Dermis microvascular lymphatic vessel endothelial cell (primary cell): ENCODE data around the gene FRY. TPM values are rescaled to one million over a fixed set of nuclear protein-coding genes. Genes with fewer than 3 reads are reported as not detected.

Experiments used
- DNase-seq, 2 donors: peaks; one replicate each; pipeline versions ENCODE4 v3.0.0 to v3.0.0-alpha.2; 2010; ENCODE audit warnings: low read depth in 2 of 2
- total RNA-seq: library from RNA; depleted of rRNA; stranded (reverse); fragments of >200 nt; gene quantifications from 2 replicates; pipeline ENCODE4 v1.2.1, GENCODE V29; 2014

The FRY gene
- total RNA-seq, 1 donor from 2014 or later: 107 TPM

DNA sequence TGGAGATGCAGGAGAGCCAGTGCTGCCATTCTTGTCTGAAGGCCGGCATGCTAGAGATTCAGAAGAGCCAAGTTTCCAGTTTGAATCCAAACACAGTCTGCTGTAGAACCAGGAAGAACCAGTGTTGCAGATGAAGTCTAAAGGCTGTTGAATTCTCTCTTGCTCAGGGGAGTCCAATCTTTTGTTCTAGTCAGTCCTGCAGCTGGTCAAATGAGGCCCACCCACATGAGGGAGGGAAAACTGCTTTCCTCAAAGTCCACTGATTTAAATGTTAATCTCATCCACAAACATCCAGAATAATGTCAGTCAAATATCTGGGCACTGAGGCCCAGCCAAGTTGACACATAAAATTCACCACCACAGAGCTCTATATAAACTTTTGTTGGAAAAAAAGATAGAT is 136.6 kb downstream of the FRY start:
- no peak for DNase-seq

DNA sequence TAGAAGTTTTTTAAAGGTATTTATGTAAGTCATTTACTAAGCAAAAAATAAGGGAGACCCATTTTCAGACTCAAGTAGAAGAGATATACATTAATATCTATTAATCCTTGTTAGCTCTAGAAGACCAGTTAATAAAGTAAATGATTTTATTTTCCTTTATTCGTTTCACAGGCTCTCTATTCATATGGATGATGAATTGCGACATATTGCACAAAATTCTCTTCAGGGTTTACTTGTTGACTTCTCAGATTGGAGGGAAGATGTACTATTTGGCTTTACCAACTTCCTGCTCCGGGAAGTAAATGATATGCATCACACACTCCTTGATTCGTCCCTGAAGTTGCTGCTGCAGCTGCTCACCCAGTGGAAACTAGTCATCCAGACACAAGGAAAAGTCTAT is 139.3 kb downstream of the FRY start:
- no peak for DNase-seq

DNA sequence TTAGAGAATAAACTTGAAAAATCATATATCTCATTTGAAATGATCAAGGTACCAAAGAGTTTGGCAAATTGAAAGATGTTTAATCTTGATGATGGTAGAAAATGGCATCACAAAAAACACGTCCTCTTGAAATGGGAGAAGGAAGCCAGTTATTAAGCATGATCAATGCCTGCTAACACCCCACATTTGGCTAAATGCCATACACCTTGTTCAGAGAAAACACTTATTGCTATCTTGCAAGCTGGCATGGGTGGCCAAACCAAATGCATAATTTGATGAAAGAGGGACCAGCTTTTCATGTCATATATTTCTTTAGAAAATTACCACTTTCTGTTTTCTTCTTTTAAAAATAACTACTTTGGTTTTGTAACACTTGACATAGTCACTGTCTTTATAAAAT is 142.3 kb downstream of the FRY start:
- DNase-seq: no peak

DNA sequence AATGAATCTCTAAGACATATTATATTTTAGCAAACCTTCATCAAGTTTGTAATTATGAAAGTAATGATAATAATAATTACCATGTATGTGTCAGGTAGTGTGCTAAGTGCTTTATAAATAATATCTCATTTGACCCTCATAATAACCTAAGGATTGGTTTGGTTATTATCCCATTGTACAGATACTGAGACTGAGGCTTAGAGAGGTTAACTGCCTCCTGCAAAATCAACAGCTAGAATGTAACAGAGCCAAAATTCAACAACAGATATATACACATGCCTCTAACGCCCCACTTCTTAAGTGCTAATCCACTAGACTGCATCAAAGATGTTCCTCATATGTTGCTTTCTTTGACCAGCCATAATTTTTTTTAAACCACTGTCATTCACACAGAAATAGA is 142.8 kb downstream of the FRY start:
- no peak for DNase-seq

DNA sequence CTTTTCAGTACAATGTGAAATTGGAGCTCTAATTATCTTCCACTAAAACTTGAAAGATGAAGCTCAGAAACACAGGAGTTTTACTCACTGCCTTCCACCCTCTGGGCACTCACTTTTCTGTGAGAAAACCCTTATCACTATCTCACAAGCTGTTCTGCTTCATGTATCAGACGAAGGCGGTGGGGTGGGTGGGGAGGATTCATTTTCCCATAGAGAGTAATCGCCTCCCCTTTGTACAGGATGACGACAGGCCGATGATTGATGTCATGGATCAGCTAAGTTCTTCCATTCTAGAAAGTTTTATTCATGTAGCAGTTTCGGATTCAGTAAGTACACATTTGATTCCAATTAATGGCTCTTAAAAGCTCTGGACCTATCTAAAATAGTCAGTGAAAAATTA is 143.7 kb downstream of the FRY start:
- no peak for DNase-seq

DNA sequence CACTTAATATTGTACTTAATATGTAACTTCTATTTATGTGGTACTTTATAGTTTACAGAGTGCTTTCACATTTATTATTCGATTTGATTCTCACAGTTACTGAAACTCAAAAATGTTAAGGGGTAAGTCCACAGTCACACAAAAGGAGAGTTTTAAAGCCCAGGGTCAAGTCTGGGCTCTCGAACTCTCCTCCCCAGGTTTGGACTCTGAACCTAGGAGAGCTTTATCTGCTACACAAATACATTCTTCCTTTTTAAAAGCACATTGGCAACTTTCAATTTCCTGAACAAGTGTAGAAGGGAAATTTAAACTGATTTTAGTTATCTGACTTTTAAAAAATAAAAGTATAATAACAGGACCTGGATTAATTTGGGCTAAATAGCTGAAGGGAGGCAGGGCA is 144.4 kb downstream of the FRY start:
- DNase-seq: no peak

DNA sequence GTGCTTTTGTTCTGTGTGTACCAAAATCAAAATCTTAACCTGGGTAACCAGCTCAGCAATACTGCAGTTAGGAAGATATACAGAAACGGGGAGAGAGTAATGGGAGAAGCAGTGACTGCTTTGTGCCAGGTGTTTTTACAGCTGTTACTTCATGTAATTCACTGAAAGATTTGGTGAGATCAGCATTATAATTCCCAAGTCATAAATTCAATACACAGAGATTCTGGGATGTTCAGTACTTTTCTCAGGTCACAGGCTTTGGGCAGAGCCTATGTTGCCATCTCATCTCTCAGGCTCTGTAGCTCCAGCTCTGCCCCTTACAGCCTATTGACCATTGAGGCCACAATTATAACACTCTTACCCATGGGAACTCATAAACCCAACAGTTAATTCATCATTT is 145.1 kb downstream of the FRY start:
- no peak for DNase-seq

DNA sequence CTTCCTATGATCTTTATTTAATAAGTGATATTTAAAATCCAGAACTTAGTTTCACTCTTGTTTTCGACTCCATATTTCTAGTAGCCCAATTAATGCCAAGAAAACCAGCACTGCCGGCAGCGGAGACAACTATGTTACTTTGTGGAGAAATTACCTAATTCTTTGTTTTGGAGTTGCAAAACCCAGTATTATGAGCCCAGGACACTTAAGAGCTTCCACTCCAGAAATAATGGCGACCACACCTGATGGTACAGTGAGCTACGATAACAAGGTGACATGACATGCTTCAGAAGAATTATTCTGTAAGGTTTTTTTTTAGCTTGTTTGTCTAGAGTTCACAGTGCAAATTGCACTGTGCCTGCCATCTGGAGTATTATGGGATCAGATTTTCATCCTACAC is 147.2 kb downstream of the FRY start:
- DNase-seq: no peak

DNA sequence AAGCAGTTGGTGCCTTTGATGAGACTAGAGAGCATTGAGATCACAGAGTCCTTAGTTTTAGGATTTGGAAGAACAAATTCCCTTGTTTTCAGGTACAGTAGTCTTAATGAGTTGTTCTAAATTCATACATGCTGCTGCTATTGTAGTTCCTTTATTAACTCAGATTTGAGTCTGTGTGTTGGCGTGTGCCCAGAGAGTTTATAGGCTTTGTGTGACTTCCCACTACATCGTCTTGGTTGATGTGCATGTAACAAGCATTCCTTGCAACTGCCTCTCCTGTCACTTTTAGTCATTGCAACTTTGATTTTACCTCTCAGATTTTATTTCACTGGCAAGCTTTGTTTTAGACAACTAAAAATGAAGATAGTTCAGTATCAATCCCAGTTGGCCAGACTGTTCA is 148.1 kb downstream of the FRY start:
- DNase-seq: no peak

DNA sequence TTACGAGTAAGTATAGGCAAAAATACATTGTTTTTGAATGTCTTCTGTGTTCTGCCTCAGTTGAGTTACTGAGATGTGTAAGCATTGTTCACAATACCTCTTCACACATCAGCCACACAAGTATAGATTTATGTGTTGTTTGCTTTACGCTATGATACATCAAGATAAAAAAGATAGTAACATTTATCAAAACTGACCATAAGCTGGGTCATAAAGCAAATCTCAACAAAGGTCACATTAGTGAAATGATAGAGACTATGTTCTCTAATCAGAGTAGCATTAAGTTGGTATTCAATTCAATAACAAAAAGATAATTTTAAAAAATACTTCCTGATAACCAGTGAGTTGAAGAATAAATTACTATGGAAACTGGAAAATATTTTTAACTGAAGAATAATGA is 156.1 kb downstream of the FRY start:
- DNase-seq: no peak

DNA sequence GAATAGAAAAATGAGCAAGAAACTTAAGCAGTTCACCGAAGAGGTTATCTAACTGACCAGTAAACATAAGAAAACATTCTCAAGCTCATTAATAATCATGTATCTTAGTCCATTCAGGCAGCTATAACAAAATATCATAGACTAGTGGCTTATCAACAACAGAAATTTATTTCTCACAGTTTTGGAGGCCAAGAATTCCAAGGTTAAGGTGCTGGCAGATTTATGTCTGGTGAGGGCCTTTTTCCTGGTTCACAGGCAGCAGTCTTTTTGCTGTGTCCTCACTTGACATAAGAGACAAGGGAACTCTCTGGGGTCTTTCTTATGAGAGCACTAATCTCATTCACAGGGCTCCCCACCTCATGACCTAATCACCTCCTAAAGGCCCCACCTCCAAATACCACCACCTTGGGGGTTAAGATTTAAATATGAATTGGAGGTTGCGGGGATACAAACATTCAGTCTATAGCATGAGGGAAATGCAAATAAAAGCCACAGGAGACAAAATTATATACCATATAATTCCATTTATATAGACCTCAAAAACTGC is 160.0 kb downstream of the FRY start:
- peak in 1 of 2 donors; percentile 17 for DNase-seq

DNA sequence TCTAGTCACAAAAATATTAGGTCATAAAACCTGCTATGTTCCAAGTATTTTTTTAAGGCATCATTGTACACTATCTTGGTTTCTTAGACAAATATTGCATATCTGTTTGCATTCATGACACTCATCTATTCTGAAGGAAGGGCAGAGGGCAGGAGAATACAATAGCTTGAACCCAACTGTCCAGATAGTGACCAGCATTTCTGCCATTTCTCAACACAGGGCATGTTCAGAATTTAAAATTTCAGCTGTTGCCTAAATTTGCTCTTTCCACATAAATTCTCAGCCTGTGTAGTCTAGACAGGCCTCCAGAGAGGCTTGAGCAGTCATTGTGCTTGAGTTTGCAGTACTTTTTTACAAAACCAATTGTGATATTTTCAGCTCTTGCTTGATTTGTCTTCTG is 164.1 kb downstream of the FRY start:
- DNase-seq: no peak

DNA sequence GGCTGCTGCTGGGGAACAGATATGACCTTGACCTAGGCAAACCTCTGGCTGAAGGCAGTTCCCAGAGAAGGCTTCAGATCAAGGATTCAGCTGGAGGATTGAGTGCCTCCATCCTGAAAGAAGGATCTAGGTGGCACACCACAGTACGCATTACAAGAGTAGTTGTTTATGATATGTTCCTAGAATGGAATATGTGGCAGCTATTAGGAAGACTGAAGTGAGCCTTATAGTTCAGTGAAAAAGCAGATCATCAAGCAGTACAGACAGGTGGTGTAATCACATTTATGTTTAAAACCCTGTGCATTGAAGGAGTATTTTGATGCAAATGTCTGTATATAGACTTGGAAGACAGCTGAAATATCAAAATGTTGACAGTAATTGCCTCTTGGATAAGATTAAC is 167.6 kb downstream of the FRY start:
- DNase-seq: no peak

DNA sequence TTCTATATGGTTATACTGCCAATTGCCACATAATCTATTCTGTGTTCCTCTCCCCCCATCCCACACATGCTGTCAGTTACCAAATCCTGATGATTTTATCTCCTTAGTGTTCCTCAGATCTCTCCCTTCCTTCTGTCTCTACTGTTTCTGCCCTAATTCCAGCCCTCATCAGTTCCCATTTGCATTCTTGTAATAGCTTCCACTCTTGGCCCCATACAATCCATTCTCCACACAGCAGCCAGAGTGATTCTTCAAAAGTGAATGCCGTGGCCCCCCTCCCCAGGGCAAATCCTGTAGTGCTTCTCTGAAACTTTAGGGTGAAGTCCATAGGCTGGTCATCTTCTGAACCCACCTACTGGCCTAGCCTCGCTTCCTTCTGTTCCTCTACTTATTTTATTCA is 169.2 kb downstream of the FRY start:
- no peak for DNase-seq

DNA sequence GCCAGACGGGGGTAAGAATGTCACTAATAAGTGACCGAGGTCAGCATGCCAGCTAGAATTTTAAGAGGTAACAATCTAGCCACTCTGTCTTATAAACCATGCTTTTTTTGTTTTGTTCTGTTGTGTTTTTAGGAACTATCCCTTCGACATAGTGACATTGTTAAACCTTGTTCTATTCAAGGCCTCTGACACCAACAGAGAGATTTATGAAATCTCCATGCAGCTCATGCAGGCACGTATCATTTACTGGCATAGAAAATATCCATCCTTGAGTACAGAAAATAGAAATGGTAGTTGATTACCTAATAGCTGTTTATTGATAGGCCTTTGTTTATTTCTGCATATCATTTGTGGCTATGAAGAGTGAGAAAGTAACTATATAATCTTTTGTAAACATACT is 170.2 kb downstream of the FRY start:
- DNase-seq: no peak

DNA sequence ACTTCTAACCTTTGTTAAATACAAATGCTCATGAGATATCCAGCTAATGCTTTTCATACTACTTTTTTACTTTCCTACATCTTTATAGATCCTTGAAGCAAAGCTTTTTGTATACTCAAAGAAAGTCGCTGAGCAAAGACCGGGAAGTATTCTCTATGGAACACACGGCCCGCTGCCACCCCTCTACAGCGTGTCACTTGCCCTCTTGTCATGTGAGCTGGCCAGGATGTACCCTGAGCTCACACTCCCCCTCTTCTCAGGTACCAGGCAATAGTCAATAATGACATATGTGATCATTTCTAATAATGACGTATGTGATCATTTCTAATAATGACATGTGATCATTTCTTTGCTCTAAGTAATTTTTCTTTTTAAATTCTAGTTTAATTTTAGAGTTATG is 170.7 kb downstream of the FRY start:
- no peak for DNase-seq

DNA sequence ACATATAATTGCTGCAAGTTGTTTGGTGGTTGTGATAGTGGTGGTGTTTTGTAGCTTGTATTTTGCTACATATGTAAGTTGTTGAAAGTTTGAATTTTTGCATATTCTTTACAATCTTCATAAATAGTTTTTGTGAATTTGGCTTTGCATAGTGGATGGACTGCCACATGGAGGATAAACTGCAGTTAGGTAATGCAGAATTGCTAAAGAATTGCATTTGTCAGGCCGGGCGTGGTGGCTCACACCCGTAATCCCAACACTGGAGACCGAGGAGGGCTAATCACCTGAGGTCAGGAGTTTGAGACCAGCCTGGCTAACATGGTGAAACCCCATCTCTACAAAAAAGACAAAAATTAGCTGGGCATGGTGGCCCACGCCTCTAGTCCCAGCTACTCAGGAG is 171.6 kb downstream of the FRY start:
- no peak for DNase-seq

DNA sequence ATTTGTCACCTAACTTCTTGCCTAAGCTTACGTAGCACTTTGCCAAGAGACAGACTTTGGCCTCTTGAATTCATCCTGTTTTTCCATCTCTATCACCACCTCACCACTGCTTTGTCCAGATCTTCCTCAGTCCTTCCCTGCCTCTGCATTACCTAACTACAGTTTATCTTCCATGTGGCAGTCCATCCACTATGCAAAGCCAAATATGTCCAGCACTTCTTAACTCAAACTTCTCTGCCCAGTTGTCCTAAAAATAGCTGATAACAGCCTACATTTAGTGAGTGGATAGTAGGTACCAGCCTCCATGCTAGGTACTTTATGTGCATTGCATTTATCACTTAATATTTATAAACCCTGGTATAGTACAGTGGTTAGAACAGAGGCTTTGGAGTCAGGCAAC is 172.2 kb downstream of the FRY start:
- DNase-seq: no peak

DNA sequence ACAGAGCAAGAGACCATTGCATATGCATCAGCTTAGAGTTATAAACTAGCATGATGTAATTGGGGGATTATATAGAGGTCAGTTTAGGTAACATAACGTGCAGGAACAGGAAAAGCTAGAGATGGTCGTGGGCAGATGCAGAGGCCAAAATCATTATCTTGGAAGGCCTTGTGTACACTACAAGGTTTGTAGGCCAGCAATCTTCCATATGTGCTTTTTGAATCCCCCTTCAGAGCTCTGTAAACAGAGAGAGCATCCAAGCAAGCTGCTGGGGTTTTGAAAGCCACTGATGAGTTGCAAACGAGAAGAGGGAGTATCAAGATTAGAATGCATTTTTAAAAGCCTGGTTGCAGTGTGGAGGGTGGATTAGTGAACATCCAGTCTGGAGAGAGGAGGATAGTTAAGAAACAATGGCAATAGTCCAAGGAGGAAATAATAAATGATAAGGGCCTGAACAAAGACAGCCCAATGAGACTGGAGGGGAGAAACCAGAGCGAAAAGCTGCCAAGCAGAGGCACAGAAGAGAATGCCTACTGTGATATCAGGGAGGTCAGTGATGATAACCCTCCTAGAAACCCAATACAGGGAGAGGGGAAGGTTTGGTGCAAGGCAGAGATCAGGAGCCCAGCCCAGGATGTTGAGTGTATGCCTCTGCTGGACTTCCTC is 174.0 kb downstream of the FRY start:
- no peak for DNase-seq

DNA sequence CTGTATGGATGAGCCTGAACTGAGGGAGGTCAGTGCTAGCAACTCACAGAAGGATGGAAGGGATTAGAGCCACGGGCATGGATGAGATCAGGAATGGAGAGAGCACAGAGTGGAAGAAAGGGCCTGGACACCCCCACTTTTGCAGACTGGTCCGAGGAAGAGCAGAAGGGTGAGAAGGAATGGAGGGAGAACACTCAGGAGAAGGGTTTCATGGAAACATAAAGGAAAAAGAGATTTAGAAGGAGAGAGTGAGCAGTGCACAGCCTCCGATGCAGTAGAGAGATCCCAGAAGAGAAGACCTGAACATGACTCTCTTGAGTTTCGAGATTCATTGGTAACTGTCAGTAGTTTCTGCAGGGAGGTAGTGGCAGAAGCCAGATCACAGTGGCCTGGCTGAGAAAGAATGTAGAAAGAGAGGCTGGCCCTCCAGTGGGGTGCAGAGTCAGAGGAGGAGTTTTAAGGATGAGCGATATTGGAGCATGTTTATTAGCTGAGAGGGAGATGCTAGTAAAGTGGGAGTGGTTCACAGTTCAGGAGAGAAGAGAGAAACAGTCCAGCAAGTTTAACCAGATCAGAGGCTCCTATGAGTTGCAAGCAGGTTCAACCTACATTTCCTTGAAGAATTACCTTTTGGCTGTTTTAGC is 174.6 kb downstream of the FRY start:
- no peak for DNase-seq

DNA sequence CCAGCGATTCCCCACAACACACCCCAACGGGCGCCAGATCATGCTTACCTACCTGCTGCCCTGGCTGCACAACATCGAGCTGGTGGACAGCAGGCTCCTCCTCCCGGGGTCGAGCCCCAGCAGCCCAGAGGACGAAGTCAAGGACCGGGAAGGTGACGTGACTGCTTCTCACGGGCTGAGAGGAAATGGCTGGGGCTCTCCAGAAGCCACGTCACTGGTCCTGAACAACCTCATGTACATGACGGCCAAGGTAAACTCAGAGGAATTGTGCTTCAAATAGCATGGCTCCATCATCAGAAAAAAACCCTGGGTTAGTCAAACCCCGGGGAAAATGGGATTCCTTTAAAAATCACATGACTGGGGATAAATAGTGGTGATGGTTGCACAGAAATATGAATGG is 177.3 kb downstream of the FRY start:
- DNase-seq: no peak

DNA sequence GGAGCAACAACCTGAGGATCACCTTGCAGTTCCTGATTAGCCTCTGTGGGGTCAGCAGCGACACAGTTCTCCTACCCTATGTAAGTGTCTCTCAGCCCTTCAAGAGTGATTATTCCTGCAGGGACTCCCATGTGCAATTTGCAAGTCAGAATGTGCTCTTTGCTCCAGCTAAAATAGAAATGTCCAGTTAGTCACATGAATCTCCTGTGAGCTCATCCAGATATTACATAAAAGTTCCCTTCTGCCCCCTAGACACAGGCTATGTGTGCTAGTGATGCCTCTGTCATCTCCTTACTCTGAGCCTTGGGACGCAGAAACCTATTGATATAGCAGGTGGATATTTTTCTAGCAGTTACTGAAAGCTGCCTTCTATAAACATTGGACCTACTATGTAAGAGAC is 178.1 kb downstream of the FRY start:
- DNase-seq: no peak

DNA sequence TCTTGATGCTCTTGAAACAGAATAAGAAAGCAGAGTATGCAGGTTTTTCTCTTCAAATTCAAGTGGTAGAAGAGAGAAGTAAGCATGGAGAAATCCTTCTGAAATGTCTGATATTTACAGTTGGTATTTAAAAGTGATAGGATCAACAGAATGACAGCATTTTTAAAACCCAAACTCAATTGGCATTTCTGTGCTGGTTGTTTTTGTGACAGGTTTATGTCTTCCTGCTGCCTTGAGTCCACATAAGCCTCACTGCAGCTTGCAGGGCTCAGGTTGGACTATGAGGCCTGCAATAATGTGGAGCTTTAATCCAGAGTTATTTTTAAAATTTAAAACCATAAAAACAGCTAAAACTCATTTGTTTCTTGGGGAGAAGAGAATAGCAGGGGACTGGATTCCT is 178.5 kb downstream of the FRY start:
- DNase-seq: no peak

DNA sequence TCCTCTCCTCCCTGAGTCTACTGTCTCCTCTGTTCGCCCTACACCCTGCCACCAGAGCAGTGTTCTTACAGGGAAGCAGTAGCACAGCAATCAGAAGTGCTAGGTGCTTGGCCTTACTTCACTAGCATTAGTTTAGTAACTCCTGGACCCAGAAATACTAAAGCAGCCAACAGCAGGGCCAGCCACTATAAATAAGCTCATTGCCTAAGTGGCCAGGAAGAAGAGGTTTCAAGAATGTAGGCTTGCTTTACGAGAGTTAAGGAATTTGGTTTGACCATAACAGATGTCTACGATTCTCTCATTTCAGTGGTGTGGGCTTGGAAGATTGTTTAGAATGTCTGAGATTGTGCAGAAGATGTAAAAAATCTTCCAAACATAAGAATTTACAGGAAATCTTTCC is 180.2 kb downstream of the FRY start:
- no peak for DNase-seq
